ENCODE measurements around the gene NGFR. TPM values are rescaled to one million over a fixed set of nuclear protein-coding genes. Genes with fewer than 3 reads are reported as not detected.

The NGFR gene
- total RNA-seq, 6 donors from 2014 or later = 1.3 to 2.9 (median 2.2) TPM

DNA sequence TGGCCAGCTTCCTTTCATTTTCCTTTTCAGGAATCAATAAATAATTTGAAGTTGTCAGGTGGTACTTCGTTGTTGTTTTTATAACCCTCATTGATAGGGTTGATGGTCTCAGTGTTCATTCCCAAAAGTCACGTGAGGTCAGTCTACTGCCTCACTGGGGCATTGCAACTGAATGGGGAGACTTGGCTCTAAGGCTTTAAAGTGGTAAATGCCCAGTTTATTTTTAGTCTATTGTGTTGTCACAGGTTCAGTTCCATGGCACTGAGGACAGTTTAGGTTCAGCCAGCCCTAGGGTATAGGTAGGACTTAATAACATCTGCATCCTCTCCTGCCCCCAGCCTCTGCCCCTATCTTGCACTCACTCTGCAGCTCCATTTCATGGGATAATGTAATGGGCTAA lies 33.5 kb upstream of the NGFR start:
- DNase-seq (no peak), ATAC-seq (ENCODE audit: low FRiP score in 2 of 2) (no peak)
- no peak overlapping the region for H3K4me3 ChIP-seq
- no peaks in the 10 kb centered on the region for H3K36me3 ChIP-seq
- 49 to 51% methylated on average over 2 of the region's 2 CpGs for WGBS, 2 donors
- H3K27me3 ChIP-seq = no peaks in the 10 kb centered on the region
- H3K9me3 ChIP-seq = peaks cover 0 to 7% (median 5%) of the 10 kb centered on the region in 4 donors
- TF ChIP-seq POLR2AphosphoS5 (IDR thresholded peaks at IDR 0.05) = no peak
- no peak for TF ChIP-seq EP300 (IDR thresholded peaks at IDR 0.05)
- TF ChIP-seq, protein P1, sequence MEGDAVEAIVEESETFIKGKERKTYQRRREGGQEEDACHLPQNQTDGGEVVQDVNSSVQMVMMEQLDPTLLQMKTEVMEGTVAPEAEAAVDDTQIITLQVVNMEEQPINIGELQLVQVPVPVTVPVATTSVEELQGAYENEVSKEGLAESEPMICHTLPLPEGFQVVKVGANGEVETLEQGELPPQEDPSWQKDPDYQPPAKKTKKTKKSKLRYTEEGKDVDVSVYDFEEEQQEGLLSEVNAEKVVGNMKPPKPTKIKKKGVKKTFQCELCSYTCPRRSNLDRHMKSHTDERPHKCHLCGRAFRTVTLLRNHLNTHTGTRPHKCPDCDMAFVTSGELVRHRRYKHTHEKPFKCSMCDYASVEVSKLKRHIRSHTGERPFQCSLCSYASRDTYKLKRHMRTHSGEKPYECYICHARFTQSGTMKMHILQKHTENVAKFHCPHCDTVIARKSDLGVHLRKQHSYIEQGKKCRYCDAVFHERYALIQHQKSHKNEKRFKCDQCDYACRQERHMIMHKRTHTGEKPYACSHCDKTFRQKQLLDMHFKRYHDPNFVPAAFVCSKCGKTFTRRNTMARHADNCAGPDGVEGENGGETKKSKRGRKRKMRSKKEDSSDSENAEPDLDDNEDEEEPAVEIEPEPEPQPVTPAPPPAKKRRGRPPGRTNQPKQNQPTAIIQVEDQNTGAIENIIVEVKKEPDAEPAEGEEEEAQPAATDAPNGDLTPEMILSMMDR (IDR thresholded peaks at IDR 0.05) = no peak
- no peak for TF ChIP-seq POLR2A (IDR thresholded peaks at IDR 0.05)
- no peak overlapping the region for H3K27ac ChIP-seq
- no peaks in the 10 kb centered on the region for H3K4me1 ChIP-seq

DNA sequence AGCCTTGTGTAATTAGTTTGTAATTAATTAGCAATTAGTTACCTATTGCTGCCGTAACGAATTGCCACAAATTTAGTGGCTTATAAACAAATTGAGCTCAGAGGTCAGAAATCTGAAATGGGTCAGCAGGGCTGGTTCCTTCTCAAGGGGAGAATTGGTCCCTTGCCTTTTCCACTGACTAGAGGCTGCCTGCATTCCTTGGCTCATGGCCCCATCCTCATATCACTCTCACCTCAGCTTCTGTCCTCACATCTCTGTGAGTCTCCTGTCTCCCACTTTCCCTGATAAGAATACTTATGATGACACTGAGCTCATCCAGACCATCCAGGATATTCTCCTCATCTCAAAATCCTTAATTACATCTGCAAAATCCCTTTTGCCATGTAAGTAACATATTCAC lies 31.0 kb upstream of the NGFR start:
- no peak for DNase-seq
- Histone ChIP-seq H3K27me3 (no peaks in the 10 kb centered on the region), H3K4me1 (no peaks in the 10 kb centered on the region), H3K27ac (no peak overlapping the region), H3K36me3 (no peaks in the 10 kb centered on the region), H3K9me3 (peaks cover 0 to 7% (median 5%) of the 10 kb centered on the region in 4 donors), H3K4me3 (no peak overlapping the region)
- no peak for TF ChIP-seq POLR2AphosphoS5 (IDR thresholded peaks at IDR 0.05)
- TF ChIP-seq POLR2A (IDR thresholded peaks at IDR 0.05) = no peak
- TF ChIP-seq, protein P1 (IDR thresholded peaks at IDR 0.05) = no peak
- TF ChIP-seq EP300 (IDR thresholded peaks at IDR 0.05) = no peak
- no peak for ATAC-seq (ENCODE audit: low FRiP score in 2 of 2)
- WGBS, 2 donors = 69 to 85% methylated on average over 2 of the region's 2 CpGs

DNA sequence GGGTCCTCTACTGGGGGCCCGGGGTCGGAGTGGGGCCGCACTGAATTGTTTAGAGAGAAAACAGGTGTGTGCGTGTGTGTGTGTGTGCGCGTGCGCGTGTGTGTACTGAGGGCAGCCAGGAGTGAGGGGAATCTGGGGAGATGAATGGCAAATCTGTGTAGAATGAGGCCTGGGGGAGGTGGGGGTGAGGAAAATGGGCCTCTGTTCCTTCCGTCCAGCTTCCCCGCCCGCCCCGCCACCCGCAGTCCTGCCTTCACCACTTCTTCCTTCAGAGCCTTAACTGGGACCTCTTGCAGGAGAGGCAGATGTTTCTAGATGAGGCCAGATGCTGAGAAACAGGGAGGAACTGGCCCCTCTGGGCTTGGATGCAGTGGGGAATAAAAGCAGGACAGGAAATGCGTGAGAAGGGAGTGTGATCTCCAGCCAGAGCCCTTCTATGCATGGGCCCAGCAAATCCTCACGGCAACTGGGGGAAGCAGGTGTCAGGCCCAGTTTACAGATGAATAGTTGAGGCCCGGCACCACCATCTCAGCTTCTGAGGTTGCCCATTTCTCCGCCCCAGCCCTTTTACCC lies 29.7 kb upstream of the NGFR start:
- DNase-seq = no peak
- H3K36me3 ChIP-seq = no peaks in the 10 kb centered on the region
- ATAC-seq (ENCODE audit: low FRiP score in 2 of 2) = no peak
- TF ChIP-seq POLR2A (IDR thresholded peaks at IDR 0.05) = no peak
- TF ChIP-seq, protein P1 (IDR thresholded peaks at IDR 0.05) = no peak
- TF ChIP-seq POLR2AphosphoS5 (IDR thresholded peaks at IDR 0.05) = no peak
- no peak for TF ChIP-seq EP300 (IDR thresholded peaks at IDR 0.05)
- 77 to 84% methylated on average over 17 of the region's 17 CpGs for WGBS, 2 donors
- peaks cover 0 to 8% (median 6%) of the 10 kb centered on the region in 4 donors for H3K27me3 ChIP-seq
- H3K4me3 ChIP-seq = no peak overlapping the region
- no peak overlapping the region for H3K27ac ChIP-seq
- H3K4me1 ChIP-seq = peaks cover 0 to 6% (median 1%) of the 10 kb centered on the region in 4 donors
- peaks cover 0 to 7% (median 5%) of the 10 kb centered on the region in 4 donors for H3K9me3 ChIP-seq

DNA sequence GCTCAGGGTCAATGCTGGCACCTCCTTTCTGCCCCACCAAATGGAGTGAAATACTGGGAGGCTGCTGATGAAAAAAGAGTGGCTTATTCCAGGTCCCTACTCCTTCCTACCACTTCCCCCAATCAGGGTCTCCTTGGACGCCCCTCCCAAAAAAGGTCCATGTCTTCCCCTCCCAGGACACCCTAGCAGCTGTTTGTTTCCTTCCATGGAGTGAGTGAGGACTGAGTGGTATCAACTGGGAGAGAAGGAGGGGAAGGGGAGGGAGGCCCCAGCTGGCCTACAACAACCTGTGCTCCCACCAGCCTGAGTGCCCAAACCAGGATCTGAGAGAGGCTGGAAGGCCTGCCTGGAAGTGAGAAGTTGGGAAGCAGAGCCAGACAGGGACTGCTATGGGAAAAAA lies 28.7 kb upstream of the NGFR start:
- WGBS, 2 donors = 45 to 89% methylated on average over 1 of the region's 1 CpG
- no peak for TF ChIP-seq POLR2AphosphoS5 (IDR thresholded peaks at IDR 0.05)
- TF ChIP-seq POLR2A (IDR thresholded peaks at IDR 0.05) = no peak
- TF ChIP-seq EP300 (IDR thresholded peaks at IDR 0.05) = no peak
- TF ChIP-seq, protein P1 (IDR thresholded peaks at IDR 0.05) = no peak
- Histone ChIP-seq H3K27me3 (peaks cover 0 to 16% (median 7%) of the 10 kb centered on the region in 4 donors), H3K4me3 (no peak overlapping the region), H3K36me3 (no peaks in the 10 kb centered on the region), H3K27ac (no peak overlapping the region), H3K4me1 (peaks cover 0 to 7% (median 1%) of the 10 kb centered on the region in 4 donors), H3K9me3 (peaks cover 0 to 7% (median 5%) of the 10 kb centered on the region in 4 donors)
- ATAC-seq (ENCODE audit: low FRiP score in 2 of 2) (no peak), DNase-seq (no peak)

DNA sequence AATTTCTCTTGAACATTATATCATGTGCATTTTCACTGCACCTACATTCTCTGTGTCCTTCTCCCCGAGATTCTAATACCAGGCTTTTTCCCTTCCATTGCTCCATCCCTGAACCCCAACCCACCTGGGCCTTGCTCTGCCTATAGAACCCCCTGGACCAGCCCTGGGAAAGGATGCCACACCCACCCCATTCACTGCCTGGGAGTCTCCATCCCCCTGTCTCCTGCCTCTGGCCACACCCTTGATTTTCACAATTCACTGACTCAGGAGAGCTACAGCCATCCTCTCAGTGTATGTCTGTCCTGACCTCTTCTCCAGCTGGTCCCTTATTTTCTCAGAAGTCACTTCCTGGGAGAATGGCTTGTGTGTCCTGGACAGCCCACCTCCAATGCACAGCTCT lies 27.9 kb upstream of the NGFR start:
- DNase-seq (no peak), ATAC-seq (ENCODE audit: low FRiP score in 2 of 2) (no peak)
- H3K4me3 ChIP-seq = no peak overlapping the region
- H3K27ac ChIP-seq = no peak overlapping the region
- 90 to 95% methylated on average over 1 of the region's 1 CpG for WGBS, 2 donors
- peaks cover 0 to 7% (median 1%) of the 10 kb centered on the region in 4 donors for H3K4me1 ChIP-seq
- peaks cover 0 to 17% (median 7%) of the 10 kb centered on the region in 4 donors for H3K27me3 ChIP-seq
- TF ChIP-seq, protein P1 (IDR thresholded peaks at IDR 0.05) = no peak
- TF ChIP-seq EP300 (IDR thresholded peaks at IDR 0.05) (no peak), POLR2A (IDR thresholded peaks at IDR 0.05) (no peak), POLR2AphosphoS5 (IDR thresholded peaks at IDR 0.05) (no peak)
- peaks cover 0 to 7% (median 5%) of the 10 kb centered on the region in 4 donors for H3K9me3 ChIP-seq
- no peaks in the 10 kb centered on the region for H3K36me3 ChIP-seq
